ENCODE data around the gene SAP30BP. TPM values are rescaled to one million over a fixed set of nuclear protein-coding genes. Genes with fewer than 3 reads are reported as not detected.

SAP30BP gene
- total and polyA plus RNA-seq, 2 donors from 2014 or later: 62.9 to 95.1 TPM

- DNase-seq (no peak), FAIRE-seq (no peak)
- Histone ChIP-seq H3K27ac (ENCODE audit: low read depth in 2 of 2, low read length in 2 of 2) (no peak overlapping the region), H3K4me1 (ENCODE audit: control insufficient read depth in 2 of 3, insufficient read depth in 2 of 3, low read depth in 1 of 3, low read length in 3 of 3) (no peaks in the 10 kb centered on the region), H3K9ac (ENCODE audit: low read length in 3 of 3) (no peak overlapping the region), H3K27me3 (ENCODE audit: control insufficient read depth, insufficient read depth, low read length) (no peaks in the 10 kb centered on the region), H3K36me3 (ENCODE audit: control insufficient read depth in 2 of 3, insufficient read depth in 3 of 3, low read length in 3 of 3) (no peaks in the 10 kb centered on the region), H3K4me3 (ENCODE audit: low read length in 3 of 3) (peak overlapping the region in 1 of 3 donors; percentile 32), H3K9me3 (ENCODE audit: control insufficient read depth in 2 of 3, insufficient read depth in 1 of 3, low read length in 3 of 3) (no peaks in the 10 kb centered on the region)
- intact Hi-C loops (cut with DNase I): loop anchor here (10.0 kb wide), 1 partner anchor 50 kb away; no protein-coding TSS in a partner anchor
- TF ChIP-seq CTCF (IDR thresholded peaks at IDR 0.05; ENCODE audit: borderline replicate concordance, extremely low read depth, insufficient read depth): no peak
These were observed 67.6 kb downstream of the SAP30BP start for GRCh38 chr17:75734674-75735294.

DNA sequence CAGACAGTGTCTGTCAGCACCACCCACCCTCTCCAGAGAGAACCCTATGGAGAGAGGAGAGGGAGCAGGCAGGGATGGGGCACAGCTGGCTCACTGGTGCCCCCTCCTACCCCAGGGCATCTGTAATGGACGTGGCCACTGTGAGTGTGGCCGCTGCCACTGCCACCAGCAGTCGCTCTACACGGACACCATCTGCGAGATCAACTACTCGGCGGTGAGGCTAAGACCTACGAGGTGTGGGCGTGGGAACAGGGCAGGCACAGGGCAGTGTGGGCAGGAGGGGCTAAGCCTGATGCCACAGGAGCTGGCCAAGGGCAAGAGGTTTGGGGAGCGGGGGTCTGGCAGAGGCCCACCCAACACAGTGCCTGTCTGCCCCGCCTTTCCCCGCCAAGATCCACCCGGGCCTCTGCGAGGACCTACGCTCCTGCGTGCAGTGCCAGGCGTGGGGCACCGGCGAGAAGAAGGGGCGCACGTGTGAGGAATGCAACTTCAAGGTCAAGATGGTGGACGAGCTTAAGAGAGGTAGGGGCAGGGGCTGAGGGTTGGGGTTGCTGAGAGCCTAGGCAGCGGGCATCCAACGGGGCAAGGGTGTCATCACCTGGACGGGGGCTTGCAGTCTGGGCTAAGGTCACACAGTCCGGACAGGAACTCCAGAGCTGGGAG lies 69.2 kb downstream of the SAP30BP start:
- Histone ChIP-seq H3K9me3 (ENCODE audit: control insufficient read depth in 2 of 3, insufficient read depth in 1 of 3, low read length in 3 of 3) (no peaks in the 10 kb centered on the region), H3K9ac (ENCODE audit: low read length in 3 of 3) (no peak overlapping the region), H3K4me1 (ENCODE audit: control insufficient read depth in 2 of 3, insufficient read depth in 2 of 3, low read depth in 1 of 3, low read length in 3 of 3) (no peaks in the 10 kb centered on the region), H3K4me3 (ENCODE audit: low read length in 3 of 3) (no peak overlapping the region), H3K36me3 (ENCODE audit: control insufficient read depth in 2 of 3, insufficient read depth in 3 of 3, low read length in 3 of 3) (no peaks in the 10 kb centered on the region), H3K27ac (ENCODE audit: low read depth in 2 of 2, low read length in 2 of 2) (no peak overlapping the region), H3K27me3 (ENCODE audit: control insufficient read depth, insufficient read depth, low read length) (no peaks in the 10 kb centered on the region)
- intact Hi-C loops (cut with DNase I): loop anchor here (10.0 kb wide), 1 partner anchor 52 kb away; no protein-coding TSS in a partner anchor
- no peak for TF ChIP-seq CTCF (IDR thresholded peaks at IDR 0.05; ENCODE audit: borderline replicate concordance, extremely low read depth, insufficient read depth)
- DNase-seq: no peak
- FAIRE-seq: no peak

DNA sequence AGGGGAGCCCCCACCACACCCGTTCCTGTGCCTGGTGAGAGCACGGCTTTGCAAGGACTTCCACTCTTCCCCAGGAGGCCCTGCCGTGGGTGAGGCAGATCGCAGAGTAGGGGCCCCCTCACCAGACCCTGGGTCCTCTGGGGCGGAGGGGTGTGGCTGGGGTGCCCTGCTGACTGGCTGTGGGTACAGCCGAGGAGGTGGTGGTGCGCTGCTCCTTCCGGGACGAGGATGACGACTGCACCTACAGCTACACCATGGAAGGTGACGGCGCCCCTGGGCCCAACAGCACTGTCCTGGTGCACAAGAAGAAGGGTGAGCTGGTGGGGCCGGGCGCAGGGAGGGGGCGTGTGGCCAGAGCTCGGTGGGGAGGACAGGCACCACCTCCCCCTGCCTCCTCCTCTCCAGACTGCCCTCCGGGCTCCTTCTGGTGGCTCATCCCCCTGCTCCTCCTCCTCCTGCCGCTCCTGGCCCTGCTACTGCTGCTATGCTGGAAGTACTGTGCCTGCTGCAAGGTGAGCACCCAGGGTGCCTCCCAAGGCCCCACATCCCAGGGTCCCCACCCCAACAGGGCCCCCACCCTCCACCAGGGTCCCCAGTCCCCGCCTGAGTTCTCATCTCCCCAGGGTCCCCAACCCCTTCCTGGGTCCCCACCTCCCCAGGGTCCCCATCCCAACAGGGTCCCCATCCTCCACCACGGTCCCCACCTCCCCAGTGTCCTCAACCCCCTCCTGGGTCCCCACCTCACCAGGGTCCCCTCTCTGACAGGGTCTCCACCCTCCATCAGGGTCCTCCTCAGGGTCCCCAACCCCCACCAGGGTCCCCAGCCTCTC lies 70.2 kb downstream of the SAP30BP start:
- DNase-seq (no peak), FAIRE-seq (no peak)
- Histone ChIP-seq H3K27ac (ENCODE audit: low read depth in 2 of 2, low read length in 2 of 2) (no peak overlapping the region), H3K36me3 (ENCODE audit: control insufficient read depth in 2 of 3, insufficient read depth in 3 of 3, low read length in 3 of 3) (no peaks in the 10 kb centered on the region), H3K27me3 (ENCODE audit: control insufficient read depth, insufficient read depth, low read length) (no peaks in the 10 kb centered on the region), H3K4me3 (ENCODE audit: low read length in 3 of 3) (no peak overlapping the region), H3K9me3 (ENCODE audit: control insufficient read depth in 2 of 3, insufficient read depth in 1 of 3, low read length in 3 of 3) (no peaks in the 10 kb centered on the region), H3K4me1 (ENCODE audit: control insufficient read depth in 2 of 3, insufficient read depth in 2 of 3, low read depth in 1 of 3, low read length in 3 of 3) (no peaks in the 10 kb centered on the region), H3K9ac (ENCODE audit: low read length in 3 of 3) (no peak overlapping the region)
- TF ChIP-seq CTCF (IDR thresholded peaks at IDR 0.05; ENCODE audit: borderline replicate concordance, extremely low read depth, insufficient read depth): no peak
- intact Hi-C loops (cut with DNase I): loop anchor here (10.0 kb wide), 1 partner anchor 53 kb away; no protein-coding TSS in a partner anchor

All from kidney (tissue), 14 donors.